NCI-H345 treated with DMSO at 0.1 percent for 48 hours (cell line): ENCODE data around the gene KCTD4.
"Not testable (repeated sequence)": the region's sequence is repeated elsewhere in the genome, so short reads cannot be mapped to it uniquely, and the experiment has no call there.

ENCODE experiments used
- DNase-seq: peaks from one replicate; lab custom pipeline; 2025; ENCODE audit not compliant: unreplicated experiment; lab: John Stamatoyannopoulos, UW

KCTD4 gene

DNA sequence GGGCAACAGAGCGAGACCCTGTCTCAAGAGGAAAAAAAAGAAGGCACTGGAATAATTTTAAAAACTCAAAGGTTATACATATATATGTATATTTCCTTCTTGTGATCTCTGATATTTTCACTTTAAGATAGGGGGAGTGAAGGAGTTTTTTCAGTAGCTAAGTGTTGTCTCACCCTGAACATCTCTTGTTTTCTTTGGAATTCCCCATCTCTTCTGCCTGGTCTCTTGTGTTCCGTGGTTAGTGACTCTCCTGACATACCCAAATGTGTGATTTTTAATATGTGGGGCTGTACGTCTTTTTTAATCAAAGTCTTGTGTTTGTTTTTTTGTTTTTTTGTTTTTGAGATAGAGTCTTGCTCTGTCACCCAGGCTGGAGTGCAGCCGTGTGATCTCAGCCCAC is 15.3 kb upstream of the KCTD4 start:
- no peak for DNase-seq

DNA sequence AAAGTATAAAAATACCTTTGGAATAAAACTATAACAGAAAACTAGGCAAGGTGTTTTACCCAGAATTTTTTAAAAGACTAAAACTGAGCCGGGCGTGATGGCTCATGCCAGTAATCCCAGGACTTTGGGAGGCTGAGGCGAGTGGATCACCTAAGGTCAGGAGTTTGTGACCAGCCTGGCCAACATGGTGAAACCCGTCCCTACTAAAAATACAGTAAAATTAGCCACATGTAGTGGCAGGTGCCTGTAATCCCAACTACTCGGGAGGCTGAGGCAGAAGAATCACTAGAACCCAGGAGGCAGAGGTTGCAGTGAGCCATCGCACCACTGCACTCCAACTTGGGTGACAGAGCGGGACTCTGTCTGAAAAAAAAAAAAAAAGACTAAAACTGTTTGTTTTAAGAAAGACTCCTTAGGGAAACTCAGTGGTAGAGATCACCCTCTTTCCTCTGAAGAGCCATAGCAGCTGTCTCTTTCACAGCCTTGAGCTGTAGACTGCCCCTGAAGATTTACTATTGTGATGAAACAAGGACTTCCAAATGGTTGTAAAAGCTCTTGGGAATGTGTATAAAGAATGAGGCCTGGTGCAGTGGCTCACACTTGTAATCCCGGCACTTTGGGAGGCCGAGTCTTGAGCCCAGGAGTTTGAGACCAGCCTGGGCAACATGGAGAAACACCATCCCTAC is 14.7 kb upstream of the KCTD4 start:
- DNase-seq, result no peak

DNA sequence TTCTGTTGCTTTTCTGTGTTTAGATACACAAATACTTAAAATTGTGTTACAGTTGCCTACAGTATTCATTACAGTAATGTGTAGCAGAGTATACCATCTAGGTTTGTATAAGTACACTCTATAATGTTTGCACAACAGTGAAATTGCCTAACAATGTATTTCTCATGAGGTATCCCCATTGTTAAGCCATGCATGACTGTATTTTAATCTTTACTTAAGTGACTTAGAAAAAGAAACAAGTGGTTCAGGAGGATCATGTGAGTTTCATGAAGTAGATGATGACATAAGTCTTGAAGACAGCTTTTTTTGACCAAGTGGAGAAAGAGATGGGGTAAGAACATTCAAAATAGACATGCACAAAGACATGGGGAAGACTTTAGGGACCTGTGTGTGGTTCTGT is 8.4 kb upstream of the KCTD4 start:
- DNase-seq, result no peak

DNA sequence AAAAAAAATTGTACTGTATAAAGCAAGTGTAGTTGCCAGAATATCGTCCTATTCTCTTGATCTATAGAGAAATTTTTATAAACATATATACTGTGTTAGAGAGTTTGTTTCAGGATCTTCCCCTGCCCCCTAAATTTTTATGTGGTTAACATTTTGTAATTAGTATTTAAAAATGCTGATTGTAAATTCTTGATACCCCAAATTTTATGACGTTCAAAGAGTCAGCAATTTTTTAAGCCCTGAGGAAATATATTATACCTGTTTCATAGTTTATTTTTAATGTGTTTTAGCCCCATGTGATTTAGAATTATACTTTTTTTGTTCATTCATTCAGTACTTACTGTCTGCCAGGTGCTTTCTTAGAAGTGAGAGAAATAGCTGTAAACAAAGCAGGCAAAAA is 7.3 kb upstream of the KCTD4 start:
- no peak for DNase-seq

DNA sequence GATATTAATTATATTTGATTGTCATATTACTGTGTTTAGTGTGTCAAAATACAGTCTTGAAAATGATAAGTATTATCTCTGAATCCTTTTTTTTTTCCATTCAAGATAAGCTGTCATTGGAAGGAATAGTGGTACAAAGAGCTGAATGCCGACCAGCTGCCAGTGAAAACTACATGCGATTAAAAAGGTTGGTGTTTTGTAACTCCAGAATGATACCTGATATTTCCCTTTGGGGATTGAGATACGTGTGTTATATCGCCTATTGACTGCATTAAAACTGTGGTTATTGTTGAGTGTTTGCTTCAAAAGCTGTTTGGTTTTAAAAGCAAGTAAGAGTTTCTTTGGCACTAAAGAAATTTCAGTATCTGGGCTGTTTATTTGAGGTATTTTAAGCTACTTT is 6.5 kb upstream of the KCTD4 start:
- DNase-seq, result no peak

DNA sequence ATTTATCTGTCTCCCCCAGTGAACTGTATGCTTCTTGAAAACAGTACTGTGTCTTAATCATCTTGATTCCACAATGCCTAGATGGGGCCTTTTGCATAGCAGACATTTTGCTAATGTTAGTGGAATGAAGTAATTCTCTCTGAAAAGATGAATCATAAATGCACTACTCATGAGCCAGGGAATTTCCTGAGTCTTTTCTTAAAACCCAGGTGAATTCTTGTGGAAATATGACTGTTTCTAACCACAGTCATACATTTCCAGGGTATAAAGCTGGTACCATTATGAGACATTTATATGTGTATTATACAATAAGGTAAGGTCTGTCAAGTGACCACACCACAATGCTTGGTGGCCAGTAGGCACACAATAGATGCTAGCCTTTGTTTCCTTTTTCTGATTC is 5.5 kb upstream of the KCTD4 start:
- no peak for DNase-seq

DNA sequence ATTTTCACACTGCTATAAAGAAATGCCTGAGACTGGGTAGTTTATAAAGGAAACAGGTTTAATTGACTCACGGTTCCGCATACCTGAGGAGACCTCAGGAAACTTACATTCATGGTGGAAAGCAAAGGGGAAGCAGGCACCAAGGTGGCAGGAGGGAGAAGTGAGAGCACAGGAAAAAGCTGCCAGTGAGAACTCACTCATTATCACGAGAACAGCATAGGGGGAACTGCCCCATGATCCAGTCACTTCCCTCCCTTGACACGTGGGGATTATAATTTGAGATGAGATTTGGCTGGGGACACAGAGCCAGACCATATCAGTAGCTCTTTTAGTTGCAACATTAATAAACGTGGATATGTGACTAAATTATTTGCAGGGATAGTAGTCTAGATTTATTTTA is 4.3 kb upstream of the KCTD4 start:
- DNase-seq, result no peak

DNA sequence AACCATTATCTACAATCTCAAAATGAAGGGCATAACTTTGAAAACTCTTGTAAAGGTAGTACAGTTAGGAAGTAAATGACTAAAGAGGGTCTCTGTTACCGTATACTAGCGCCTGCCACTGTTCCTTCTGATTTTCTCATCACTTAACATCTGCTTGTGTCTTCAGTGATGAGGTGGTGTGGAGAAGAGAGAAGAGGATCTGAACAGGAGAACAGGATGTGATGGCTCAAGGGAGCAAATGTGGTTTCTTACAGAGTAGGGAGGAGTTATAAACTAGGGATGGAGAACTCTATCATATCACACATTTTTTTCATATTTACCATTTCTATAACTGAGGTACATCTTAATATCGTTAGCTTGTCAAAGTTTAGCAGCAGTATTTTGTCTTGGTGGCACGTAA is 1.1 kb downstream of the KCTD4 start:
- DNase-seq, result no peak

DNA sequence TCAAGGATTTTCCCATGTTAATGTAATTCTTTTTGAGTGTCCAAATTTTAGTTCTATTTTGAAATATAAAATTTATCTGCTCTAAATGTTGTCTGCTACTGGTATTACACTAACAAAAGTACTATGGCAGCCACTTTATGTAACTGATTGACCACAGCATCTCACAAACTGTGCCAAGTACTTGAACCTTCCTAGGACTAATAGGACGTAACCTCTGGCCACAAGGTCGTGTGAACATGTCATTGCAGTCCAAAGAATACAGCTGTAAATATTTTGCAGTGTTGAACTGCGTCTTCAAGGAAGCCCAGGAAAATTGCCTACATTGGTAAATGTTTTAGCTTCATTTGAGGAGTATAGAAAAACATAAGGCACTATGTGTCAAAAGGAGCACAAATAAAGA is 1.9 kb downstream of the KCTD4 start:
- no peak for DNase-seq

DNA sequence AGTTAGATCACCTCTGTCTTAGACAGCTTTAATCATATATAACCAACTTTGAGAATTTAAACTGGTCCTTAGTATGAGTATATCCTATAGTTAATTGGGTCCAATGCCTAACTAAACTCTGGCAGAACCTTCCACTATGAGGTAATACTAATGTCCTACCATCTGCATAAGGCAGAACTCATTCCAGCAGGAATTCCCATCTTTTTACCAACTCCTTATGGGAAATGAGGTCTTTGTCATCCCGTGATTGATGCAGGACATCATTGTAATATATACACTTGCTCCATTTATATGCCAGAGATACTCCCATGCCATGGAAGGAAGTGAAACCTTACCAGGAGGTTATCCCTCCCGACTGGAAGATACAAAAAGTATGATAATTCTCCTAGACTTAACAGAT is 2.8 kb downstream of the KCTD4 start:
- no peak for DNase-seq

DNA sequence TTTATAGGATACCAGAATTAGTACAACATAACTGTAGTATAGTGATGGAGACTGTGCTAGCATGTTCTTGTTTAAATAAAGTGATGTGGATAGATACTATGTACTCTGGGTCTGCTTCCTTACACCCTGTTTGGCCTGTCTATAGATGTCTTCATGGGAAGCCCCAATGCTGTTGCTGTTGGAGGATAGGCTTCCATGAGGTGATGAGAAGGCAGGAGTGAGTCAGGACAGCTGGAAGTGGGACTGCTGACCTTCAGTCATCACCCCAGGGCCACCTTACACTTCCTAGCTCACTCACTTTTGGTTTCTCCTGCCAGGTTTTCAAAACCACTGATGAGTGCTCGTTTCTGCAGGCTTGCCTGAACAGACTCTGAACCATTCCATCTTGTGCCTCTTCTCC is 4.2 kb downstream of the KCTD4 start:
- DNase-seq, result no peak

DNA sequence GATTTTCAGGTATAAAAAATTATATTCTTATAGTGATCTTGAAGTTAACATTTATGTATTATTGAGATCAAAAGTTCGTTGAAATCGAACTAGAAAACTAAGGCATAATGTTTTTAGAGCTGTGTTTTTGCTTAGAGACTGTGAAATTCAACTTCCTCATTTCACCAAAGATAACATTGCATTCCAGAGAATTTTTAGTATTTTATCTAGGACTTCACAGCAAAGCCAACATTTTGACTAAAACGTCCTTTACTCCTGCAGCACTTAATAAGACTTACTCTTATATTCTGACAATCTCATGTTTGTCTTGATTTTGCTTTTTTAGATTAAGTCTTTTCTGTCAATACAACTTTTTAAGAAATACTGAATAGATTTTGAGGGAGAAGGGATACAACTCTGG is 4.7 kb downstream of the KCTD4 start:
- DNase-seq, result no peak

DNA sequence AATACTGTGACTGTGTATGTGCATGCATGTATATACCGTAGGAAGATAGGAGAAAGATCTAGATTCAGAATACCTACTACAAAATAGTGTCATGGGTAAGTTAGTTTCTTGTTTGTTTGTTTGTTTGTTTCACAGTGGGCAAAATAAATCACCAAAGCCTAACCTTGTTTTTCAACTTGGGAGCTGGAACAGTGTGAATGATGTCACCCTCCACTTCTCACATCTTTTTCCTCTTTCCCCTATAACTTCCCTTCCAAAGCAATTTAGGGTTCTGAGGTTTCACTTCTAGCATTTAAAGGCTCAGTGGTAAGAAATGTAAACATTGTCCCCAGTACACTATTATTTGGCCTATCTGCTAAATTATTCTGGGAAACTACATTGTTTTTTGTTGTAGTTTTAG is 5.4 kb downstream of the KCTD4 start:
- no peak for DNase-seq

DNA sequence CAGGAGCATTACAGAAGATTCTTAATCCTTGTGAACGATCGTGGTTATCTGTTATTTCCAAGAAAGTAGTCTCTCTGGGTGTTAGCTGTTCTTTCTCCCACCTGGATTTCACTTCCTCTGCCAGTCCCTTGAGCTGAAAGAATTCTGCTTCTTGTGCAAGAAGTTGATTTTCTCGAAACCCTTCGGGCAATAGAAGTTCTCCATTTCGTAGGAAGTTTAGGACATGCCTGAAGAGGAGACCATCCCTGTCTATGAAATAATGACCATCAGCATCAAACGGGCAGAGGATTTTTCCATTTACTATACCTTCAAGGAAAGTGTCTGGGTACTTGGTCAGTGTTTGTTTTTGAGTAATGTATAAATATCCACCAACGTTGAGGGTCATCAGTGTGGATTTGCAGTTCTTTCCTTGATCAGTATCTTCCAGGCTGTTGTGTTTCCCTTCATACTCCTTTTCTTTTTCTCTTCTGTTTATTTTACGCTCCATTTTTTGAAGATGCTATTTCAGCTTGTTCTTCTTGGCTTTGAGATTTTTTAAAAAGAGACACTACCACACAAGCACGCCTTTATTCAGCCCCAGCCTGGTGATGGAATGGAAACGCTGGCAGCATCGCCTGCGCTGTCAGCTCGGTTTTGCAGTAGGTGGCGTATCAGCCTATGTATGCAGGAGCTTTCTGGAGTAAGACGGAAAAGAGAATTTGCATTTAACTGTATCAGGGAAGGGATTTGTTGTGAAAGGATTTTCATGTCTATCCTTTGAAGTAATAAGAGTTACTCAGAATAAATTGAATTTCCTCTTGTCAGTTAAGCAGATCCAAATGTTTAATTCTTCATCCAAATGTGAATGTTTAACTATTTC is 6.5 kb downstream of the KCTD4 start:
- DNase-seq, result no peak

DNA sequence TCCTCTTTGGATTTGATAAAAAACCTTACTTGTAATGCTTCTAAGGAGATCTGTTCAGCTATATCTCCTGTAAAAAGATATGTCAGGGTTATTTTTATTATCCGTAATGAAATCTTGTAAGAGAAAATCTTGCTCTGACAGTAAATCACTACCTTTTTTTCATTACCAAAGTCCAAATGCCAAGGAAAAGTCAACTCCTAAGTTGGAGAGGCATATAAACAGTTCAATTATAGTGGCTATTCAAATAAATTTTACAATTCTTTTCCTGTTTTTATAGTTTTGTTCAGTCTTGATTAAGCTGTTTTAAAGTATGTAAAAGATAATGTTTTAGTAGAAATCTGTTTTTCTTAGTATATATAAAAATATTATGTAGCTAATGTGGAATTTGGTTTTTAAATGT is 9.0 kb downstream of the KCTD4 start:
- no peak for DNase-seq

DNA sequence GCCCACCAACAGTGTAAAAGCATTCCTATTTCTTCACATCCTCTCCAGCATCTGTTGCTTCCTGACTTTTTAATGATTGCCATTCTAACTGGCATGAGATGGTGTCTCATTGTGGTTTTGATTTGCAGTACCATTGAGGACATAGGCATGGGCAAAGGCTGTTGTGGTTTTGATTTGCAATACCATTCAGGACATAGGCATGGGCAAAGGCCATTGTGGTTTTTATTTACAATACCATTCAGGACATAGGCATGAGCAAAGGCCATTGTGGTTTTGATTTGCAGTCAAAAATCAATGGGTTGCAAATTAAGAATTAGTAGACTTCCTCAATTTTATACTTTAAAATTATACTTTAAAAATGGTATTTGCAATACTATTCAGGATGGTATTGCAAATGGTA is 11.3 kb downstream of the KCTD4 start:
- not testable (repeated sequence) for DNase-seq

DNA sequence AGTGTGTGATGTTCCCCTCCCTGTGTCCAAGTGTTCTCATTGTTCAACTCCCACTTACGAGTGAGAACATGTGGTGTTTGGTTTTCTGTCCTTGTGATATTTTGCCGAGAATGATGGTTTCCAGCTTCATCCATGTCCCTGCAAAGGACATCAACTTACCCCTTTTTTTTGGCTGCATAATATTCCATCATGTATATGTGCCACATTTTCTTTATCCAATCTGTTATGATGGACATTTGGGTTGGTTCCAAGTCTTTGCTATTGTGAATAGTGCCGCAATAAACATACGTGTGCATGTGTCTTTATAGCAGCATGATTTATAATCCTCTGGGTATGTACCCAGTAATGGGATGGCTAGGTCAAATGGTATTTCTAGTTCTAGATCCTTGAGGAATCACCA is 11.8 kb downstream of the KCTD4 start:
- not testable (repeated sequence) for DNase-seq

DNA sequence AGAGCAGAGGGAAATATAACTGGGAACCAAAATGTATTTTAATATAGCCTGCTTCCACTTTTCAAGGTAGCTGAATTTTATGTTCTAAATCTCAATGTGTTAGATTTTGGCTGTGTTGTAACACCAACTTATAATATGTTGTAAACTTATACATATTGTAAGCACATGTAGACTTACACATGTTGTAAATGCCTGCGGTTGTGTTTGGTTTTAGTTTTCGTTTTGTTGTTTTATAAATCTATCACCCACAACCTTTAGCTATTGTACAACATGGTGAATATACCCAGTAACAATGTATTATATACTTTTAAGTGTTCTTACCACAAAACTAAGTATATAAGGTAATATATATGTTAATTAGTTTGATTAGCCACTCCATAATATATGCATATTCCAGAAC is 15.6 kb downstream of the KCTD4 start:
- DNase-seq, result no peak

DNA sequence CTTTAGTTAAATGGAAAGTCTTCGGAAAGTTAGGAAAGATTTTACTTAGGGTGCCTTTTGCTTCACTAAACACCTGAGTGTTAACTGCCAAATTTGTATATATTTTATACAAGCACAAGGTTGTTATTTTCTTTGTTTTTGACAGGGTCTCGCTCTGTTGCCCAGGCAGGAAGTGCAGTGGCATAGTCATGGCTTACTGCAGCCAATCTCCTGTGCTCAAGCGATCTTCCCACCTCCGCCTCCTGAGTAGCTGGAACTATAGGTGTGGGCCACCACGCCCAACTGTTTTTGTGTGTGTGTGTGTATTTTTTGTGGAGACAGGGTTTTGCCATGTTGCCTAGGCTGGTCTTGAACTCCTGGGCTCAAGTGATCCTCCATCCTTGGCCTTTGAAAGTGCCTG is 16.2 kb downstream of the KCTD4 start:
- DNase-seq, result no peak

DNA sequence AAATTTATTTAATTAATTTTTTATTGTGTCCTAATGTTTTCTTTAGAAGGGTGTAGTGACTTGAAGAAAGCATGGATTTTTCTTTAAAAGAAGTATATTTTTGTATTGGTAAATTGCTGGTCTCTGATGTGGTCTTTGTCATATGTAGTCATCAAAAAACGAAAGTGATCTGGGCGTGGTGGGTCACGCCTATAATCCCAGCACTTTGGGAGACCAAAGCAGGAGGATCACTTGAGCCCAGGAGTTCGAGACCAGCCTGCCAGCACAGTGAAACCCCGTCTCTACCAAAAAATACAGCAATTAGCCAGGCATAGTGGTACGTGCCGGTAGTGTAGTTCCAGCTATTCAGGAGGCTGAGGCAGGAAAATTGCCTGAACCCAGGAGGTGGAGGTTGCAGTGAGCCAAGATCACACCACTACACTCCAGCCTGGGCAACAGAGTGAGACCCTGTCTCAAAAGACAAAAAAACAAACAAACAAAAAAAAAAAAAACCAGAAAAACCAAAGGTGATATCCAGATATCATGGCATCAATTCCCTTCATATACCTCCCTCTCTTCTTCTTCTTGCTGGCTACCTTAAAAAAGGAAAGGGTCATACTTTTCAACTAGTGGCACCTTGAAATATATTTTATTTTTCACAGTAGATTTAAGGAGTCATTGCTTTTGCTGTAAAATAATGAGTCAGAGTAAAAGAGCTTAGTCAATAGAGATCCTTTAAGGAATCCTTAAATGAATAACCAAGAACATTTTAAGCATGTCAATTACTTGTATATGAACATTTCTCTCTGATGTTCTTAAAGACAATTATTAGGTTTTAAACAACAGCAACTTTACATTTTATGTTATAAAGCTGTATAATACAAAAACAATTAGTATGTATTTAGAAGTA is 19.9 kb downstream of the KCTD4 start:
- DNase-seq, result no peak

DNA sequence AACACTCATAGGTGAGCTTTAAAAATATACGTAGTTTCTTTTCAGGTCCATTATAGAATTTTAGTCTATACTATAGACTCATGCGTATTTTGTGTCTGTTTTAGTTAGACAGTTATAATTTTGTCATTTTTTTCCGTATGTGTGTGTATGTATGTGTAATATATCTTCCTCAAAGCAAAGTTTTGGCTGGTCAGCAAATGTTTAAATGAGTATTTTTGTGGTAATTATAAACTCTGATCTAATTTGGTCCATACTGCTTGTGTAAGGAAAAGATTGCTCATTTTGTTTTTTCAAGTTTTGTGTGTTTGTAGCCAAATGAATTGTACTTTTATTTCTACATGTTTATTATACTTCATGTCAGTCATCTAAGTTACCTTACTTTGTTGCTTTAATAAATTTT is 20.5 kb downstream of the KCTD4 start:
- no peak for DNase-seq

DNA sequence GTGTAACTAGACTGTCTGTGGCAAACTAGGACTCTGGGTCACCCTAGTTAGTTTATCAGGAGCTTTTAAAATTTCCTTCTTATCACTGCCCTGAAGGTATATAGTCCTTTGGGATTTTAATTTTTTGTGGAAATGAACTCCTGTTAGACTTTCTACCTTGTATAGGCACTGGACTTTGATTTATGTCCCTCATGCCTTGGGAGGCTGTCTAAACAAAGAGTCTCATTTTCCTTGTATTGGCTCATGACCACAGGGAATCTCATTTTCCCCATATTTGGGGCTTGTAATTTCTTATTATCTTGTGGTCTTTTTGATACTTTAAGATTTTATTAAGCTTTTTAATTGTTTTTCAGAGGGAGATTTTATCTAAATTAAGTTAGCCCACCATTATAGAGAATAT is 21.4 kb downstream of the KCTD4 start:
- DNase-seq, result no peak
